ENCODE results near the gene NUP153. TPM values are rescaled to one million over a fixed set of nuclear protein-coding genes. Genes with fewer than 3 reads are reported as not detected.
A peak's percentile ranks its signal among the peaks of the same experiment; 100 is the strongest.

The NUP153 gene
- total RNA-seq, 1 donor from 2014 or later: 34.6 TPM

DNA sequence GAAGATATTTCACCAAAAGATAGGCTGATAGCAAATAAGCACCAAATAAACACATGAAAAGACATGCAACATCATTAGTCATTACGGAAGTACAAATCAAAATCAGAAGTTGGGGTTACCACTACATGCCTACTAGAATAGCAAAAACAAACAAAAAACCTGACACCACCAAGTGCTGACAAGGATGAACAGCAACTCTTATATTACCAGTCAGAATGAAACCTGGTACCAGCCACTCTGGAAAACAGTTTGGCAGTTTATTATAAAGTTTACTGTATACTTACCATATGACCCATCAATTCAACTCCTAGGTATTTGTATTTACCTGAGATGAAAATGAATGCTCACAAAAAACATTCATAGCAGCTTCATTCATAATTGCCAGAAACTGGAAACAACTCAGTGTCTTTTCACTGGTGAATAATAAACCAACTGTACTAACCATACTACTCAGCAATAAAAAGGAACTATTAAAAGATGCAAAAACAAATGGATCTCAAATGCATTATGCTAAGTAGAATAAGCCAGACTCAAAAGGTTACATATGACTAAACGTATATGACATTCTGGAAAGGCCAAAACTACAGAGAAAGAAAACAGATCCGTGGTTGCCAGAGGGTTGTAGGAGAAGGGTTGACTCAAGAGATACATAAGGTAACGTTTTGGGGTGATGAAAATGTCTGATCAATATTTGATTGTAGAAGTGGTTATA lies 33.0 kb downstream of the NUP153 start:
- no peak overlapping the region for H3K27ac Mint-ChIP-seq (ENCODE audit: unreplicated experiment)
- no peak for DNase-seq (ENCODE audit: extremely low spot score, unreplicated experiment)
- no peaks in the 10 kb centered on the region for H3K9me3 Mint-ChIP-seq (ENCODE audit: unreplicated experiment)
- H3K4me3 Mint-ChIP-seq (ENCODE audit: unreplicated experiment): no peak overlapping the region
- H3K27me3 Mint-ChIP-seq (ENCODE audit: unreplicated experiment): no peaks in the 10 kb centered on the region
- TF ChIP-seq, protein P1, sequence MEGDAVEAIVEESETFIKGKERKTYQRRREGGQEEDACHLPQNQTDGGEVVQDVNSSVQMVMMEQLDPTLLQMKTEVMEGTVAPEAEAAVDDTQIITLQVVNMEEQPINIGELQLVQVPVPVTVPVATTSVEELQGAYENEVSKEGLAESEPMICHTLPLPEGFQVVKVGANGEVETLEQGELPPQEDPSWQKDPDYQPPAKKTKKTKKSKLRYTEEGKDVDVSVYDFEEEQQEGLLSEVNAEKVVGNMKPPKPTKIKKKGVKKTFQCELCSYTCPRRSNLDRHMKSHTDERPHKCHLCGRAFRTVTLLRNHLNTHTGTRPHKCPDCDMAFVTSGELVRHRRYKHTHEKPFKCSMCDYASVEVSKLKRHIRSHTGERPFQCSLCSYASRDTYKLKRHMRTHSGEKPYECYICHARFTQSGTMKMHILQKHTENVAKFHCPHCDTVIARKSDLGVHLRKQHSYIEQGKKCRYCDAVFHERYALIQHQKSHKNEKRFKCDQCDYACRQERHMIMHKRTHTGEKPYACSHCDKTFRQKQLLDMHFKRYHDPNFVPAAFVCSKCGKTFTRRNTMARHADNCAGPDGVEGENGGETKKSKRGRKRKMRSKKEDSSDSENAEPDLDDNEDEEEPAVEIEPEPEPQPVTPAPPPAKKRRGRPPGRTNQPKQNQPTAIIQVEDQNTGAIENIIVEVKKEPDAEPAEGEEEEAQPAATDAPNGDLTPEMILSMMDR (IDR thresholded peaks at IDR 0.05): no peak
- H3K36me3 Mint-ChIP-seq (ENCODE audit: unreplicated experiment): peaks cover 45% of the 10 kb centered on the region
- H3K4me1 Mint-ChIP-seq (ENCODE audit: unreplicated experiment): no peaks in the 10 kb centered on the region

DNA sequence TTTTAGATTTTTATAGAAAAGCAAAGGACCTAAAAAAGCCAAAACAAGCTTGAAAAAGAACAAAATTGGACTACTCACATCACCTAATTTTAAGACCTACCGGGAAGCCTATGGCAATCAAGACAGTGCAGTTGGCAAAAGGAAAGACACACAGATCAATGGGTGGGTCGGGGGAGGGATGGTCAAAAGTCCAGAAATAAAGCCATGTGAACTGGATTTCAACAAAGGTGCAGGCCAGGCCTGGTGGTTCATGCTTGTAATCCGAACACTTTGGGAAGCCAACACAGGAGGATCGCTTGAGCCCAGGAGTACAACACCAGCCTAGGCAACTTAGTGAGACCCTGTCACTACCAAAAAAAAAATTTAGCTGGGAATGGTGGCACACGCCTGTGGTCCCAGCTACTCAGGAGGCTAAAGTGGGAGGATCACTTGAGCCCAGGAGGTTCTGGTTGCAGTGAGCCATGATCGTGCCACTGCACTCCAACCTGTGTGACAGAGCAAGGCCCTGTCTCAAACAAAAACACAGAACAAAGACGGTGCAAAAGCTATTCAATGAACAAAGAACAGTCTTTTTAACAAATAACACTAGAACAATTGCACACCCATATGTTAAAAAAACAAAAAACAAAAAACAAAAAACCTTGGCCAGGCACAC lies 34.5 kb downstream of the NUP153 start:
- H3K4me1 Mint-ChIP-seq (ENCODE audit: unreplicated experiment): no peaks in the 10 kb centered on the region
- H3K4me3 Mint-ChIP-seq (ENCODE audit: unreplicated experiment): no peak overlapping the region
- DNase-seq (ENCODE audit: extremely low spot score, unreplicated experiment): no peak
- TF ChIP-seq, protein P1 (IDR thresholded peaks at IDR 0.05): no peak
- H3K9me3 Mint-ChIP-seq (ENCODE audit: unreplicated experiment): no peaks in the 10 kb centered on the region
- no peaks in the 10 kb centered on the region for H3K27me3 Mint-ChIP-seq (ENCODE audit: unreplicated experiment)
- H3K27ac Mint-ChIP-seq (ENCODE audit: unreplicated experiment): no peak overlapping the region
- peaks cover 48% of the 10 kb centered on the region for H3K36me3 Mint-ChIP-seq (ENCODE audit: unreplicated experiment)

DNA sequence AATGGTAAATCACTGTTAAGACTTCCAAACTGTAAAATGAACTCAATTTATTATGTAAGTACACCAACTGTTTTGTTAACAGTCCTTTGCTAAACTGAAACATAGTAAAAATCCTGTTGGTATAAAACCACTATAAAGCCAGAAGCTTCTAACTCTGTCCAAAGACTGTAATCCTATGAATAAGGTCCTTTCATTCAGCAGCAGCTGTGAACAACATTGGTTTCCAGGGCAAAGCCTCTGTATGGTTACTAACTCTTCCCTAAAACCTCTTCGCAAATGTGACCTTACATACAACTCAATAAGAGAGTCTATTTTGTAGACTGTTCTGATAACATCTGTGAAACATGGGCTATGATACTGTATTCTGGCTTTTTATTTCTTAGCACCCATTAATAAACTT lies 40.1 kb downstream of the NUP153 start:
- H3K4me3 Mint-ChIP-seq (ENCODE audit: unreplicated experiment): no peak overlapping the region
- no peaks in the 10 kb centered on the region for H3K4me1 Mint-ChIP-seq (ENCODE audit: unreplicated experiment)
- H3K9me3 Mint-ChIP-seq (ENCODE audit: unreplicated experiment): no peaks in the 10 kb centered on the region
- no peak overlapping the region for H3K27ac Mint-ChIP-seq (ENCODE audit: unreplicated experiment)
- peaks cover 47% of the 10 kb centered on the region for H3K36me3 Mint-ChIP-seq (ENCODE audit: unreplicated experiment)
- TF ChIP-seq, protein P1 (IDR thresholded peaks at IDR 0.05): no peak
- DNase-seq (ENCODE audit: extremely low spot score, unreplicated experiment): no peak
- no peaks in the 10 kb centered on the region for H3K27me3 Mint-ChIP-seq (ENCODE audit: unreplicated experiment)

DNA sequence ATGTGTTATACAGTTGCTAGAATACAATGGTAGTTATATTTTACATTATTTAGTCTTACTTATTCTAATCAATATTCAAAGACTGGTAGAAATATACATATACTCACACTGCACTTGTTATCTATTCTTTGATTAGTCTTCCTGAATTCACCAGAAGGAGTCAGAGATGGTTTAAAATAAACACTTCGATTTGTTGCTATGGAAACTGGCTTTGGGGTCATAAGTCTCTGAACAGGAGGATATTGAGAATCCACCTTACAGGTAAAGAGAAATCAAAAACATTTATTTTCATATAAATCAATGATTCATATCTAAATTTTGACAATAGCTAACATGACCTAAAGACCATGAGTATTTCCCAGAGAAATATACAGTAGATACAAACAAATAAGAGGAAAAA lies 41.6 kb downstream of the NUP153 start:
- H3K36me3 Mint-ChIP-seq (ENCODE audit: unreplicated experiment): peaks cover 42% of the 10 kb centered on the region
- DNase-seq (ENCODE audit: extremely low spot score, unreplicated experiment): no peak
- H3K27ac Mint-ChIP-seq (ENCODE audit: unreplicated experiment): no peak overlapping the region
- no peaks in the 10 kb centered on the region for H3K4me1 Mint-ChIP-seq (ENCODE audit: unreplicated experiment)
- no peaks in the 10 kb centered on the region for H3K27me3 Mint-ChIP-seq (ENCODE audit: unreplicated experiment)
- TF ChIP-seq, protein P1 (IDR thresholded peaks at IDR 0.05): no peak
- H3K9me3 Mint-ChIP-seq (ENCODE audit: unreplicated experiment): no peaks in the 10 kb centered on the region
- no peak overlapping the region for H3K4me3 Mint-ChIP-seq (ENCODE audit: unreplicated experiment)

DNA sequence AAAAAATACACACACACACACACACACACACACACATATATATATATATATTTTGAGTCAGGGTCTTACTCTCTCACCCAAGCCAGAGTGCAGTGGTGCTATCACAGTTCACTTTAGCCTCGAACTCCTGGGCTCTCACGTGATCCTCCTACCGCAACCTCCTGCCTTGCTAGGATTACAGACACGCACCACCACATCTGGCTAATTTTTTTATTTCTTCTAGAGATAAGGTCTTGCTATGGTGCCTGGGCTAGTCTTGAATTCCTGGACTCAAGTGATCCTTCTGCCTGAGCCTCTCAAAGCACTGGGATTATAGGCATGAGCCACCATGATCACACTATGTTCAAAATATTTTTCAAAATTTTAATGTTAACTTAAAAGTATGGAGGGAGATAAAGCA lies 43.5 kb downstream of the NUP153 start:
- TF ChIP-seq, protein P1 (IDR thresholded peaks at IDR 0.05): no peak
- Mint-ChIP-seq H3K27ac (ENCODE audit: unreplicated experiment) (peak overlapping the region; percentile 16), H3K4me3 (ENCODE audit: unreplicated experiment) (no peak overlapping the region), H3K9me3 (ENCODE audit: unreplicated experiment) (no peaks in the 10 kb centered on the region), H3K36me3 (ENCODE audit: unreplicated experiment) (peaks cover 39% of the 10 kb centered on the region), H3K27me3 (ENCODE audit: unreplicated experiment) (no peaks in the 10 kb centered on the region), H3K4me1 (ENCODE audit: unreplicated experiment) (no peaks in the 10 kb centered on the region)
- DNase-seq (ENCODE audit: extremely low spot score, unreplicated experiment): no peak

Measured in osteocyte (in vitro differentiated cells).